Upper lobe of left lung (tissue), 4 donors: Measurements from ENCODE around the gene HSDL1.

ENCODE experiments used
- CTCF ChIP-seq, 6 experiments: fragments of 450-650 bp in 4 of 6; fragments of 200-600 bp in 2 of 6; sonication (generic) in 2 of 6; IDR thresholded peaks; one replicate each; pipeline ENCODE4 v1.5.1; 2016 to 2019; ENCODE audit warnings: antibody characterized with exemption in 6 of 6
- POLR2A ChIP-seq, 4 donors: fragments of 450-650 bp; IDR thresholded peaks; one replicate each; pipeline ENCODE4 v1.5.1; 2016 to 2017; ENCODE audit warnings: antibody characterized with exemption in 4 of 4, mild to moderate bottlenecking in 2 of 4

GRCh38 chr16:84124257-84125073, 20.5 kb downstream of the HSDL1 start:
- TF ChIP-seq CTCF (IDR thresholded peaks at IDR 0.05), result no peak
- TF ChIP-seq POLR2A (IDR thresholded peaks at IDR 0.05), result no peak
